GM18909 (cell line): Measurements from ENCODE around the gene IL4R.

ENCODE experiments used
- ATAC-seq: cut with Tn5 transposase; IDR thresholded peaks from one replicate; pipeline ENCODE4 v1.9.1; 2021; ENCODE audit warnings: mild to moderate bottlenecking; ENCODE audit not compliant: unreplicated experiment, poor library complexity

The IL4R gene

GRCh38 chr16:27349276-27349675 is 35.5 kb downstream of the IL4R start:
- no peak for ATAC-seq

GRCh38 chr16:27350006-27350405 is 36.2 kb downstream of the IL4R start:
- no peak for ATAC-seq

DNA sequence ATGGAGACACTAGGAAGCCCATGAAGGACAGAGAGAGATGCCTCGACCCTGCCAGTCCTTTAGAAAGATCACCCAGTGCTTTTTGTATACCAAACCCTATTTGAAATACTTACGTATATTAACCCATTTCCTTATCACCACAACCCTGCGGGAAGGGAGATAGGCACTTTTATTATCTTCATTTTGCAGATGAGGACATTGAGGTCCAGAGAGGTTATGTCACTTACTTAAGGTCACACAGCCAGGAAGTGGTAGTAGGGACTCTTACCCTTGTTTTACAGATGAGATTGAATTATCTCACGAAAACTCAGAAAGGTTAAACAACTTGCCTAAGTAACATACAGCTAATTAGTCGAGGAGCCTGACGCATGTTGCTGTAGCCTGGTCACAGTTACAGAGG is 38.2 kb downstream of the IL4R start:
- no peak for ATAC-seq

GRCh38 chr16:27353853-27354252 is 40.1 kb downstream of the IL4R start:
- ATAC-seq, result no peak

- no peak for ATAC-seq
Measured at GRCh38 chr16:27355610-27356009, 41.8 kb downstream of the IL4R start.

GRCh38 chr16:27356794-27357193 is 43.0 kb downstream of the IL4R start:
- no peak for ATAC-seq

- ATAC-seq, result no peak
Measured at GRCh38 chr16:27359051-27359450, 45.3 kb downstream of the IL4R start.

- no peak for ATAC-seq
Measured at GRCh38 chr16:27359615-27360014, 45.8 kb downstream of the IL4R start.

- ATAC-seq, result no peak
Measured at GRCh38 chr16:27361987-27362386, 48.2 kb downstream of the IL4R start.

GRCh38 chr16:27362570-27363245 is 48.9 kb downstream of the IL4R start:
- ATAC-seq, result no peak

DNA sequence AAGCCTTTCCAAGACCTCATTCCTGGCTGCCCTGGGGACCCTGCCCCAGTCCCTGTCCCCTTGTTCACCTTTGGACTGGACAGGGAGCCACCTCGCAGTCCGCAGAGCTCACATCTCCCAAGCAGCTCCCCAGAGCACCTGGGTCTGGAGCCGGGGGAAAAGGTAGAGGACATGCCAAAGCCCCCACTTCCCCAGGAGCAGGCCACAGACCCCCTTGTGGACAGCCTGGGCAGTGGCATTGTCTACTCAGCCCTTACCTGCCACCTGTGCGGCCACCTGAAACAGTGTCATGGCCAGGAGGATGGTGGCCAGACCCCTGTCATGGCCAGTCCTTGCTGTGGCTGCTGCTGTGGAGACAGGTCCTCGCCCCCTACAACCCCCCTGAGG is 49.5 kb downstream of the IL4R start:
- ATAC-seq, result no peak

DNA sequence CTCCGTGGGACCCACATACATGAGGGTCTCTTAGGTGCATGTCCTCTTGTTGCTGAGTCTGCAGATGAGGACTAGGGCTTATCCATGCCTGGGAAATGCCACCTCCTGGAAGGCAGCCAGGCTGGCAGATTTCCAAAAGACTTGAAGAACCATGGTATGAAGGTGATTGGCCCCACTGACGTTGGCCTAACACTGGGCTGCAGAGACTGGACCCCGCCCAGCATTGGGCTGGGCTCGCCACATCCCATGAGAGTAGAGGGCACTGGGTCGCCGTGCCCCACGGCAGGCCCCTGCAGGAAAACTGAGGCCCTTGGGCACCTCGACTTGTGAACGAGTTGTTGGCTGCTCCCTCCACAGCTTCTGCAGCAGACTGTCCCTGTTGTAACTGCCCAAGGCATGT is 50.0 kb downstream of the IL4R start:
- ATAC-seq, result no peak

DNA sequence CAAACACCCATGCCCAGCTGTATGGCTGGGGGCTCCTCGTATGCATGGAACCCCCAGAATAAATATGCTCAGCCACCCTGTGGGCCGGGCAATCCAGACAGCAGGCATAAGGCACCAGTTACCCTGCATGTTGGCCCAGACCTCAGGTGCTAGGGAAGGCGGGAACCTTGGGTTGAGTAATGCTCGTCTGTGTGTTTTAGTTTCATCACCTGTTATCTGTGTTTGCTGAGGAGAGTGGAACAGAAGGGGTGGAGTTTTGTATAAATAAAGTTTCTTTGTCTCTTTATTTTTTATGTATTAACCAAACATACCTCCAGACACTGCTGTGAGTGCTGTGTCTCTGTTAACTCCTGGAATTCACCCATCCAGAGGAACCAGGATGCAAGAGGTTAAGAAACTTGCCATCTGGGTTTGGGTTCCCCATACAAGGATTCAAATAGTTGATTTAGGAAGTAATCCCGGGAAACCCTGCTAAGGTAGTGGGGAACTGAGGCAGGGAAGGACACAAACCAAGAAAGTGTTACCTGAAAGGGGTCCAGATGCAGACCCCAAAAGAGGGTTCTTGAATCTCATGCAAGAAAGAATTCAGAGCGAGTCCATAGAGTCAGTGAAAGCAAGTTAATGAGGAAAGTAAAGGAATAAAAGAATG is 50.8 kb downstream of the IL4R start:
- ATAC-seq, result no peak

DNA sequence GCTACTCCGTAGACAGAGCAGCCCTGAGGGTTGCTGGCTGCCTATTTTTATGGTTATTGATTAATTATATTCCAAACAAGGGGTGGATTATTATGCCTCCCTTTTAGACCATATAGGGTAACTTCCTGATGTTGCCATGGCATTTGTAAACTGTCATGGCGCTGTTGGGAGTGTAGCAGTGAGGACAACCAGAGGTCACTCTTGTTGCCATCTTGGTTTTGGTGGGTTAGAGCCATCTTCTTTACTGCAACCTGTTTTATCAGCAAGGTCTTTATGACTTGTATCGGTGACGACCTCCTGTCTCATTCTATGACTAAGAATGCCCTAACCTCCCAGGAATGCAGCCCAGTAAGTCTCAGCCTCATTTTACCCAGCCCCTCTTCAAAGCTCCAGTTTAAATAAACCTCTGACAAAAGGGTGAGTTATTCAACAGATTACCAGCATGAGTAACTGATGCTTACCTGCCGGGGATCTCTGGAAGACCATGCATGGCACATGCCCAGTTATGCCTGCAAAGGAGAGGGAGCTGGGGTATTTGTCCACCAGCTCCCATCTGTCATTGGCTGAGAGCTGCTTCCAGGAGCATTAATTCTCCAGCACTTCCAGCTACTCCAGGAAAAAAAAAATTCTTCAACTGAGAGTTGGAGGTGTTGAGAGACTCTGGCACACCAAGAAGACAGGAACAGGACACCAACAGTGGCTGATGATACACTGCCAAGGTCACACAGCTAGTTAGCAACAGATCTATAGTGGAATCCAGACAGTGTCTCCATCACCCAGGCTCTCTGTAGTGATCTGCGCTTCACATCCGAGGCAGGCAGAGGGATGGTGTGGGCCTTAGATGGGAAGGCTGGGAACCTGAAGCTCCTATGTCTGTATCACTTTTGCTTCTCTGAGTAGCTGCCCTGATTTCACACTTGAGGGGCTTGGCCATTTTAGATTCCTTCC is 51.6 kb downstream of the IL4R start:
- ATAC-seq, result no peak

- ATAC-seq, result peak; percentile 15
Measured at GRCh38 chr16:27366687-27367460, 53.1 kb downstream of the IL4R start.

GRCh38 chr16:27367461-27368357 is 53.9 kb downstream of the IL4R start:
- ATAC-seq, result peak; percentile 87

DNA sequence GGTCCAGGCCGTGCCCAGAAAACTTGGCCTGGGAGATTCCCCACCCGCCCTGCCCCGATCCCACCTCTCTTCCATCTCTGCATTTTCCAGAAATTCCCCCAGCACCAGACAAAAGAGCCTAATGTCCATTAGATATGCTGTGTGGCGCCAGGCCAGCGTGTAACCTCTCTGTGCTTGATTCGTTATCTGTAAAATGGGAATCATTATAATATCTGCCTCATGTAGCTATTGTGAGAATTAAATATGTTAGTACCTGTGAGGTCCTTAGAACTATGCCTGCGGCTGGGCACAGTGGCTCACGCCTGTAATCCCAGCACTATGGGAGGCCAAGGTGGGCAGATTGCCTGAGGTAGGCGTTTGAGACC is 54.6 kb downstream of the IL4R start:
- ATAC-seq, result no peak

DNA sequence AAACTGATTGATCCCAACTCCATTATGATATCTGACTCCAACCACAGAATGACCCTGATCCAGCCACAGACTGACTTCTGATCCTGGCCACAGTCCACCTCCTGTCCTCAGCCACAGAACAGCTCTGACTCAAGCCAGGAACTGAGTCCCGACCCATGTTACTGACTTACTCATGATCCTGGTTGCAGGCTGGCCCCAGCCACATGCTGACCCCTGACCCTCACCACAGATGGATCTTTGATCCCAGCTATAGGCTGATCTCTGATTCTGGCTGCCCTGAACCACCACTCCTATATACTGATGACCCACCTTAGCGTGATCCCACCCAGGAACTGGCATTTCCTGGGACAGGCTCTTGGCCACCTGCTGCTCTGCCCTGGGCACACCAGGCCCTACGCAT is 56.0 kb downstream of the IL4R start:
- ATAC-seq, result no peak

DNA sequence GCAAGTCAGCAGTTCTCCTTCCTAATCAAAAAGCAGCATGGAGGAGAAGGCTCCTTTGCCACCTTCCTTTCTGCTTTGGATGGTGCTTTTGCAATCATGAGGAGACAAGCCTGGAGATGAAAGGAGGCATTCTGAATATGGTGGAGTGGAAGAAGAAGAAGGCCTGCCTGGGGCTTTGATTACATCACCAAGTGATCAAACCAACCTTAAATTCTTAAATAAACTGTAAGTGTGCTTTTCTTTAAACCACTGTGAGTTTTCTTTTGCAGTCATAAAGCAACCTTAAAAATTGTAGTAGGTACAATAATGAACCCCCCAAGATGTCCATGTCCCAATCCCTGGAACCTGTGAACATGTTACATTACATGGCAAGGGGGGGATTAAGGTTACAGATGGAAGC is 56.5 kb downstream of the IL4R start:
- no peak for ATAC-seq

DNA sequence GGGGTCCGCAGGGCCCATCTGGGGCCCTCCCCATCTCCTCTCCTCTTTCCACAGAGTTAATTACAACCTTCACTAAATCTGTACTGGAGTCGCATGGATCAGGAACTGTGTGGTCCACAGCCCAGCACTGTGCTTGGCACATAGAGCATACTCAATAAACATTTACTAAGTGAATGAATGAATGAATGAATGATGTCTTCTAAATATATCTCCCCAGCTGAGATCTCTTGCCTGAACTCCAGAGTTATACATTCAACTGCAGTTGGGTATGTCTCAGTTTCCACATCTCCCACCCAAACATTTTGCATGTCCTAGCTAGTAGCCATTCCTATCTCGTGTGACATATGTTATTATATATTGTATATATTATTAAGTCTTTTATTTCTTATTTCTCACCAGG is 59.5 kb downstream of the IL4R start:
- no peak for ATAC-seq
